Stimulated activated CD4-positive, alpha-beta T cell treated with anti-CD3 and anti-CD28 coated beads, TNF-alpha, amount 100 ng/mL, for 1 hour (primary cell): Measurements from ENCODE around the gene GLDN.

Source experiments
- DNase-seq, 3 donors: peaks; one replicate each; pipeline ENCODE4 v3.0.0-alpha.2; 2020; ENCODE audit warnings: low read depth in 3 of 3, low spot score in 1 of 3

The GLDN gene

GRCh38 chr15:51356147-51356546 is 14.7 kb downstream of the GLDN start:
- DNase-seq, result no peak

- no peak for DNase-seq
Measured at GRCh38 chr15:51356983-51357382, 15.5 kb downstream of the GLDN start.

GRCh38 chr15:51359981-51360380 is 18.5 kb downstream of the GLDN start:
- no peak for DNase-seq

- no peak for DNase-seq
Measured at GRCh38 chr15:51363383-51363782, 21.9 kb downstream of the GLDN start.

GRCh38 chr15:51365417-51365816 is 24.0 kb downstream of the GLDN start:
- DNase-seq, result no peak

GRCh38 chr15:51366071-51366470 is 24.6 kb downstream of the GLDN start:
- no peak for DNase-seq

GRCh38 chr15:51366920-51367319 is 25.5 kb downstream of the GLDN start:
- DNase-seq, result no peak

GRCh38 chr15:51367322-51367976 is 26.0 kb downstream of the GLDN start:
- DNase-seq, result no peak

- no peak for DNase-seq
Measured at GRCh38 chr15:51368307-51368706, 26.9 kb downstream of the GLDN start.

GRCh38 chr15:51368751-51369450 is 27.4 kb downstream of the GLDN start:
- DNase-seq, result no peak

GRCh38 chr15:51369451-51369761 is 28.0 kb downstream of the GLDN start:
- no peak for DNase-seq

- no peak for DNase-seq
Measured at GRCh38 chr15:51371266-51371665, 29.8 kb downstream of the GLDN start.

GRCh38 chr15:51374131-51374530 is 32.7 kb downstream of the GLDN start:
- DNase-seq, result no peak

GRCh38 chr15:51375966-51376640 is 34.6 kb downstream of the GLDN start:
- DNase-seq, result no peak

- no peak for DNase-seq
Measured at GRCh38 chr15:51377038-51377786, 35.8 kb downstream of the GLDN start.

- no peak for DNase-seq
Measured at GRCh38 chr15:51378406-51378805, 37.0 kb downstream of the GLDN start.

- DNase-seq, result no peak
Measured at GRCh38 chr15:51379390-51379789, 37.9 kb downstream of the GLDN start.

- DNase-seq, result no peak
Measured at GRCh38 chr15:51380999-51381806, 39.7 kb downstream of the GLDN start.

GRCh38 chr15:51382787-51383186 is 41.3 kb downstream of the GLDN start:
- DNase-seq, result no peak

- no peak for DNase-seq
Measured at GRCh38 chr15:51386029-51386428, 44.6 kb downstream of the GLDN start.

- DNase-seq, result no peak
Measured at GRCh38 chr15:51386486-51386885, 45.0 kb downstream of the GLDN start.
